ENCODE results near the gene CYP27A1. TPM values are rescaled to one million over a fixed set of nuclear protein-coding genes. Genes with fewer than 3 reads are reported as not detected.
A peak's percentile ranks its signal among the peaks of the same experiment; 100 is the strongest.

Gene CYP27A1
- total and polyA plus RNA-seq, 4 donors = 112 to 354 (median 305) TPM

DNA sequence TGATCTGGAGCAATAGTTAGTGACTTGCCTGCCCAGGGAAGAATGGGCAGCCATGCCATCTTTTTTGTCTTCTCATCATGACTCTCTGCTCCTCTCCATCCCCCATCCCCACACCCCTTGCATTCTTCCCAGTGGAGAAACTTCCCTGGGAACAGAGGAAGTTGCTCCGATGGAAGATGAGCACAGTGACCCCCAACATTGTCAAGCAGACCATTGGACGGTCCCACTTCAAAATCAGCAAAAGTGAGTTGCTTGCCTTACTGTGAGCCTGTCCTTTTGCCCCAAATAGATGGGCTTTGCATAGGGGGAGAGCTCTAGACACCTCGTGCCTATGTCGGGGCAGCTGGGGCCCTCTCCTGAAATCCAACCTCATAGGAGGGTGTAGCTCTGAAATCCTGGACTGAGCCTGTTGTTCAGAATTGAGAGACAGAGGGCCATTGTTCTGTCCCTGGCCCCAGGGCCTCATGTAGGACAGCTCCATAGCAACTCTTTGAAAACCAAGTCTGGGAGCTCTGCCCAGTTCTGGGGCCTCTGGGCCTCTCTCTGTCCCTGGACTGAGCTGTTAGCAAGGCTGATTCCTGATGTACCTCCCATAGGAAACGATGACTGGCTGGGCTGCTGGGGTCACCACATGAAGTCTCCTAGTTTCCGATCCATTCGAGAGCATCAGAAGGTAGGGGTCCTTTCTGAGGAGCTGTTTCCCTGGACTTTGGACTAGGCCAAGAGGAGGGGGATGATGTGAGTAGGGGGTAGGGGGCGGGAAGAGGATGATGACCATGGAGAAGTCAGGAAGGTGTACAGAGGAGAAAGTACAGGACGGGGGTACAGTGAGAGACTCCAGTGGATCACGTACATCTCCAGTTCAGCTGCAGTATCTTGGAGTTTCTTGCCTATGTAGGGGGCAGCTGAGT, 36.1 kb upstream of the CYP27A1 start:
- TF ChIP-seq JUND (IDR thresholded peaks at IDR 0.05) = no peak
- peak; percentile 4 for TF ChIP-seq MAX (IDR thresholded peaks at IDR 0.05)
- DNase-seq (ENCODE audit: low spot score) = no peak
- Histone ChIP-seq H3K4me1 (ENCODE audit: control insufficient read depth in 4 of 4, insufficient read depth in 4 of 4, low read length in 3 of 4) (no peaks in the 10 kb centered on the region), H3K27ac (ENCODE audit: low read depth in 1 of 2, low read length in 2 of 2) (no peak overlapping the region), H3K27me3 (ENCODE audit: control insufficient read depth in 4 of 4, insufficient read depth in 4 of 4, low read length in 3 of 4) (no peaks in the 10 kb centered on the region), H3K9ac (ENCODE audit: low read depth in 1 of 2, low read length in 2 of 2) (no peak overlapping the region), H3K4me3 (ENCODE audit: low read depth in 1 of 3, low read length in 3 of 3) (no peak overlapping the region), H3K36me3 (ENCODE audit: control insufficient read depth in 4 of 4, insufficient read depth in 3 of 4, low read depth in 1 of 4, low read length in 3 of 4) (peaks cover 2 to 37% (median 18%) of the 10 kb centered on the region in 4 donors), H3K9me3 (ENCODE audit: control insufficient read depth in 4 of 4, low read length in 3 of 4) (no peaks in the 10 kb centered on the region)
- WGBS = 90% methylated on average over 10 of the region's 10 CpGs

GRCh38 chr2:218746470-218746795, 35.5 kb upstream of the CYP27A1 start:
- TF ChIP-seq YY1 (IDR thresholded peaks at IDR 0.05) (no peak), RXRA (IDR thresholded peaks at IDR 0.05) (no peak)
- TF ChIP-seq, protein P1, sequence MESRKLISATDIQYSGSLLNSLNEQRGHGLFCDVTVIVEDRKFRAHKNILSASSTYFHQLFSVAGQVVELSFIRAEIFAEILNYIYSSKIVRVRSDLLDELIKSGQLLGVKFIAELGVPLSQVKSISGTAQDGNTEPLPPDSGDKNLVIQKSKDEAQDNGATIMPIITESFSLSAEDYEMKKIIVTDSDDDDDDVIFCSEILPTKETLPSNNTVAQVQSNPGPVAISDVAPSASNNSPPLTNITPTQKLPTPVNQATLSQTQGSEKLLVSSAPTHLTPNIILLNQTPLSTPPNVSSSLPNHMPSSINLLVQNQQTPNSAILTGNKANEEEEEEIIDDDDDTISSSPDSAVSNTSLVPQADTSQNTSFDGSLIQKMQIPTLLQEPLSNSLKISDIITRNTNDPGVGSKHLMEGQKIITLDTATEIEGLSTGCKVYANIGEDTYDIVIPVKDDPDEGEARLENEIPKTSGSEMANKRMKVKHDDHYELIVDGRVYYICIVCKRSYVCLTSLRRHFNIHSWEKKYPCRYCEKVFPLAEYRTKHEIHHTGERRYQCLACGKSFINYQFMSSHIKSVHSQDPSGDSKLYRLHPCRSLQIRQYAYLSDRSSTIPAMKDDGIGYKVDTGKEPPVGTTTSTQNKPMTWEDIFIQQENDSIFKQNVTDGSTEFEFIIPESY (IDR thresholded peaks at IDR 0.05) = no peak
- DNase-seq (ENCODE audit: low spot score) = no peak
- WGBS = 97% methylated on average over 1 of the region's 1 CpG
- peaks cover 0 to 35% (median 18%) of the 10 kb centered on the region in 4 donors for H3K36me3 ChIP-seq (ENCODE audit: control insufficient read depth in 4 of 4, insufficient read depth in 3 of 4, low read depth in 1 of 4, low read length in 3 of 4)
- no peak overlapping the region for H3K4me3 ChIP-seq (ENCODE audit: low read depth in 1 of 3, low read length in 3 of 3)
- no peaks in the 10 kb centered on the region for H3K27me3 ChIP-seq (ENCODE audit: control insufficient read depth in 4 of 4, insufficient read depth in 4 of 4, low read length in 3 of 4)
- no peak overlapping the region for H3K9ac ChIP-seq (ENCODE audit: low read depth in 1 of 2, low read length in 2 of 2)
- H3K4me1 ChIP-seq (ENCODE audit: control insufficient read depth in 4 of 4, insufficient read depth in 4 of 4, low read length in 3 of 4) = no peaks in the 10 kb centered on the region
- no peaks in the 10 kb centered on the region for H3K9me3 ChIP-seq (ENCODE audit: control insufficient read depth in 4 of 4, low read length in 3 of 4)
- no peak overlapping the region for H3K27ac ChIP-seq (ENCODE audit: low read depth in 1 of 2, low read length in 2 of 2)

DNA sequence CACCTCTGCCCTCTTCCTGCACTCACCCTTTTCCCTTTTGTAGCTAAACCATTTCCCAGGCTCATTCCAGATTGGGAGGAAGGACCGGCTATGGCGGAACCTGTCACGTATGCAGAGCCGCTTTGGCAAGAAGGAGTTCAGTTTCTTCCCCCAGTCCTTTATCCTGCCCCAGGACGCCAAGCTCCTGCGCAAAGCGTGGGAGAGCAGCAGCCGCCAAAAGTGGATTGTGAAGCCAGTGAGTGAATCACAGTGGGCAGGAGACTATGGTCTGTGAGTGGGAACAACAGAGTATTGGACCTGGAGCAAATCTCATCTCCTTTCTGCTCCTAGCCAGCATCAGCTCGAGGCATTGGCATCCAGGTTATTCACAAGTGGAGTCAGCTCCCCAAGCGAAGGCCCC, 35.0 kb upstream of the CYP27A1 start:
- H3K9ac ChIP-seq (ENCODE audit: low read depth in 1 of 2, low read length in 2 of 2) = no peak overlapping the region
- no peak overlapping the region for H3K4me3 ChIP-seq (ENCODE audit: low read depth in 1 of 3, low read length in 3 of 3)
- no peak overlapping the region for H3K27ac ChIP-seq (ENCODE audit: low read depth in 1 of 2, low read length in 2 of 2)
- peaks cover 0 to 34% (median 18%) of the 10 kb centered on the region in 4 donors for H3K36me3 ChIP-seq (ENCODE audit: control insufficient read depth in 4 of 4, insufficient read depth in 3 of 4, low read depth in 1 of 4, low read length in 3 of 4)
- 97% methylated on average over 10 of the region's 10 CpGs for WGBS
- no peaks in the 10 kb centered on the region for H3K27me3 ChIP-seq (ENCODE audit: control insufficient read depth in 4 of 4, insufficient read depth in 4 of 4, low read length in 3 of 4)
- H3K4me1 ChIP-seq (ENCODE audit: control insufficient read depth in 4 of 4, insufficient read depth in 4 of 4, low read length in 3 of 4) = no peaks in the 10 kb centered on the region
- H3K9me3 ChIP-seq (ENCODE audit: control insufficient read depth in 4 of 4, low read length in 3 of 4) = no peaks in the 10 kb centered on the region
- DNase-seq (ENCODE audit: low spot score) = no peak
- TF ChIP-seq EGR1 (IDR thresholded peaks at IDR 0.05; ENCODE audit: low read depth in 2 of 2) (no peak), FOXA2 (IDR thresholded peaks at IDR 0.05) (no peak), YY1 (IDR thresholded peaks at IDR 0.05) (no peak), RAD21 (IDR thresholded peaks at IDR 0.05) (no peak), REST (IDR thresholded peaks at IDR 0.05) (no peak), NR2F2 (IDR thresholded peaks at IDR 0.05) (no peak), RXRA (IDR thresholded peaks at IDR 0.05) (no peak)
